NCI-H187 (cell line): ENCODE measurements around the gene UGT1A3.

Source experiments
- DNase-seq, 2 experiments: peaks; one replicate each; lab custom pipeline; 2025; lab: John Stamatoyannopoulos, UW

The UGT1A3 gene

GRCh38 chr2:233816771-233817170 is 87.9 kb downstream of the UGT1A3 start:
- no peak for DNase-seq

- DNase-seq, result no peak
Observed at GRCh38 chr2:233817361-233817911, 88.6 kb downstream of the UGT1A3 start.

- no peak for DNase-seq
Observed at GRCh38 chr2:233817995-233818638, 89.3 kb downstream of the UGT1A3 start.

- no peak for DNase-seq
Observed at GRCh38 chr2:233818639-233819621, 90.1 kb downstream of the UGT1A3 start.

GRCh38 chr2:233819884-233820773 is 91.3 kb downstream of the UGT1A3 start:
- DNase-seq, result no peak

- no peak for DNase-seq
Observed at GRCh38 chr2:233820774-233821105, 91.9 kb downstream of the UGT1A3 start.

- DNase-seq, result no peak
Observed at GRCh38 chr2:233821196-233821595, 92.4 kb downstream of the UGT1A3 start.

GRCh38 chr2:233821709-233822100 is 92.9 kb downstream of the UGT1A3 start:
- no peak for DNase-seq

- no peak for DNase-seq
Observed at GRCh38 chr2:233822101-233822771, 93.4 kb downstream of the UGT1A3 start.
